Body of pancreas (tissue), 4 donors: ENCODE data around the gene ADM2.

Experiments
- CTCF ChIP-seq, 7 experiments: fragments of 450-650 bp in 4 of 7; fragments of 200-600 bp in 3 of 7; sonication (generic) in 3 of 7; IDR thresholded peaks; one replicate each; pipeline ENCODE4 v1.5.1; 2016 to 2019; ENCODE audit warnings: antibody characterized with exemption in 7 of 7
- POLR2A ChIP-seq, 3 donors: fragments of 450-650 bp; IDR thresholded peaks; one replicate each; pipeline ENCODE4 v1.6.1; 2016; ENCODE audit warnings: antibody characterized with exemption in 3 of 3, mild to moderate bottlenecking in 2 of 3

GRCh38 chr22:50490531-50491308 lies 9.4 kb downstream of the ADM2 start:
- TF ChIP-seq POLR2A (IDR thresholded peaks at IDR 0.05) (no peak), CTCF (IDR thresholded peaks at IDR 0.05) (no peak)
